SH-SY5Y (cell line): ENCODE measurements around the gene KRTAP2-4.

Source experiments
- GATA2 ChIP-seq: IDR thresholded peaks from 2 replicates; pipeline ENCODE4 v1.6.1; 2011; ENCODE audit warnings: mild to moderate bottlenecking, low read depth, low read length
- GATA3 ChIP-seq: IDR thresholded peaks from 2 replicates; pipeline ENCODE4 v1.6.1; 2011; ENCODE audit warnings: low read depth, mild to moderate bottlenecking, low read length, moderate library complexity

GRCh38 chr17:41052566-41052965 lies 13.1 kb downstream of the KRTAP2-4 start:
- no peak for TF ChIP-seq GATA2
- no peak for TF ChIP-seq GATA3
